Neural progenitor cell (in vitro differentiated cells): Measurements from ENCODE around the gene PTPRJ.

Experiments used
- CTCF ChIP-seq: fragments of 200-600 bp; sonication (generic); IDR thresholded peaks from 2 replicates; pipeline ENCODE4 v1.5.1; 2017; ENCODE audit warnings: antibody characterized with exemption, mild to moderate bottlenecking
- EZH2 ChIP-seq: fragments of 200-600 bp; sonication (generic); IDR thresholded peaks from 2 replicates; pipeline ENCODE4 v1.6.1; 2017; ENCODE audit warnings: antibody characterized with exemption, mild to moderate bottlenecking, moderate library complexity

- TF ChIP-seq CTCF = no peak
- TF ChIP-seq EZH2 = no peak
These were observed 2.7 kb upstream of the PTPRJ start for GRCh38 chr11:47977623-47978022.
